Right lobe of liver (tissue), 4 donors: ENCODE data around the gene FZD1.

ENCODE experiments used
- POLR2A ChIP-seq: fragments of 450-650 bp; IDR thresholded peaks from one replicate; pipeline ENCODE4 v1.6.1; 2017; ENCODE audit warnings: antibody characterized with exemption, mild to moderate bottlenecking
- TF ChIP-seq, protein P1 (sequence below), 4 donors: fragments of 200-600 bp in 3 of 4; fragments of 450-650 bp in 1 of 4; IDR thresholded peaks; one replicate each; pipeline versions ENCODE4 v1.5.1 to v1.8.0; 2016 to 2022; ENCODE audit warnings: antibody characterized with exemption in 4 of 4, mild to moderate bottlenecking in 2 of 4
- donor health status: DM: no; HTN: no; CAD: no.
- donor health status: DM: no; HTN: no; CAD: no.
- donor health status: DM: no; HTN: yes; CAD: no.

DNA sequence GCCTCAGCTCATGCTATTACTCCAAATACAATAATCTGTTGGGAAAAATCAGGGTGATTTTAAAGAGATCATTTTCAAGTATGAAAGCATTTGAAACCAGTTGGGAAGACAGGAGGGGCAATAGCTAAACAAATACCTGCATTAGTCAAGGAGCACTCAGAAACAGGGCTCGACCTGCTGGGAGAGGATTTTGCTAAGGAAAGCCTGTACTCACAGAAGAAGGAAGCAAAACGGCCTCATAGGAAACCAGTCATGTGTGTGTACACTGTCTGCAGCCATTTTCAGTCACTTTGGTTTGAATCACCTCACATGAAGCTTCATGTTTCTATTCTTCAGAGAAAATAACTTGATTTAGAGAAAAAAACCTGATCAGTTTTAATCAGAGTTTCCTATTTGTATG, 38.6 kb downstream of the FZD1 start:
- TF ChIP-seq, protein P1, sequence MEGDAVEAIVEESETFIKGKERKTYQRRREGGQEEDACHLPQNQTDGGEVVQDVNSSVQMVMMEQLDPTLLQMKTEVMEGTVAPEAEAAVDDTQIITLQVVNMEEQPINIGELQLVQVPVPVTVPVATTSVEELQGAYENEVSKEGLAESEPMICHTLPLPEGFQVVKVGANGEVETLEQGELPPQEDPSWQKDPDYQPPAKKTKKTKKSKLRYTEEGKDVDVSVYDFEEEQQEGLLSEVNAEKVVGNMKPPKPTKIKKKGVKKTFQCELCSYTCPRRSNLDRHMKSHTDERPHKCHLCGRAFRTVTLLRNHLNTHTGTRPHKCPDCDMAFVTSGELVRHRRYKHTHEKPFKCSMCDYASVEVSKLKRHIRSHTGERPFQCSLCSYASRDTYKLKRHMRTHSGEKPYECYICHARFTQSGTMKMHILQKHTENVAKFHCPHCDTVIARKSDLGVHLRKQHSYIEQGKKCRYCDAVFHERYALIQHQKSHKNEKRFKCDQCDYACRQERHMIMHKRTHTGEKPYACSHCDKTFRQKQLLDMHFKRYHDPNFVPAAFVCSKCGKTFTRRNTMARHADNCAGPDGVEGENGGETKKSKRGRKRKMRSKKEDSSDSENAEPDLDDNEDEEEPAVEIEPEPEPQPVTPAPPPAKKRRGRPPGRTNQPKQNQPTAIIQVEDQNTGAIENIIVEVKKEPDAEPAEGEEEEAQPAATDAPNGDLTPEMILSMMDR (IDR thresholded peaks at IDR 0.05) = no peak
- no peak for TF ChIP-seq POLR2A
